ENCODE measurements around the gene TLE3.

The TLE3 gene

DNA sequence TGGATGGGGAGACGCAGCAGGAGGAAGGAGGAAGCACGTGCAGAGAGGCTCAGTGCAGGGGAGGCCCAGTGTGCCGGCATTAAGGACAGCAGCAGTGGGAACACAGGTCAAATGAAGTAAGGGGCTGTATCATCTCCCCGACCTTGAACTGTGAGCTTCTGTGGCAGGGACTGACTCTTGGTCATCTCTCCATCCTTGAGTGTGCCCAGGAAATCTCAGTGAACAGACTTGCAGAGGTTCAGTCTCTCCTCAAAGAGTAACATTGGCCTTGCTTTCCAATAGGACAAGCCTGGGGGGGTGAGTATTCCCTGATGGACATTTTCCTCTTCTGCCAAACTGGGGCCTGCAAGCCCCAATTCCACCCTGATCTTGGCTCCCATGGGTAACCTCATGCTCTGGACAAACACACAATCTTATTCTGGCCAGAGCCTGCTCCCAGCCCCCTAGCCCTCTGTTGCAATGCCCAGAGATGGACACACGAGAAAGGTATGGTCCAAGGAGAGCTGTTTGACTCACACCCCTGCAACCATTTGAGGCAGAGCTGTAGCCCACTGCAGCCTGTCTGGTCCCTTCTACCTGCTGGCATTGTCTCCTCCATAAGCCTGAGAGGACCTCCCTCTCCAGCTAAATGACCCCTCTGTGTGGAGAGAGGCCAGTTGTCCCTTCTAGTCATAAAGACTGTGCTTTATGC is 50.9 kb downstream of the TLE3 start:
- no peak for DNase-seq

DNA sequence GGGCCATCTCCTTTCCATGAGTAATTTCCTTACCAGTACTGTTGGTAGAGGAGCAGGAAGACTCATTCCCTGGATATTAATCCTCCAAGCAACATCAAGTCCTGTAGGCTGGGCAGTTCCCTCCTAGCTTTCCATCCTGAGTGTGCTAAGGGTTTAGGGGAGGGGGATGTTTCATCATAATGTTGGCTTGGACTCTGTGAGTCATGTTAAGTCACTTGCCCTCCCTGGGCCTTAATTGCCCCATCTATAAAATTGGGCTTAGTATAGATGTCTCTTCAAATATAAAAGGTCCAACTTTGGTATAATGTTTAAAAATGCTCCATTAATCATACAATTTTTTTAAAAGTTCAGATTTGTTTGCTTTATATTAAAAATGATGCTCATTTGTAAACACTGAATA is 52.7 kb downstream of the TLE3 start:
- DNase-seq = no peak

DNA sequence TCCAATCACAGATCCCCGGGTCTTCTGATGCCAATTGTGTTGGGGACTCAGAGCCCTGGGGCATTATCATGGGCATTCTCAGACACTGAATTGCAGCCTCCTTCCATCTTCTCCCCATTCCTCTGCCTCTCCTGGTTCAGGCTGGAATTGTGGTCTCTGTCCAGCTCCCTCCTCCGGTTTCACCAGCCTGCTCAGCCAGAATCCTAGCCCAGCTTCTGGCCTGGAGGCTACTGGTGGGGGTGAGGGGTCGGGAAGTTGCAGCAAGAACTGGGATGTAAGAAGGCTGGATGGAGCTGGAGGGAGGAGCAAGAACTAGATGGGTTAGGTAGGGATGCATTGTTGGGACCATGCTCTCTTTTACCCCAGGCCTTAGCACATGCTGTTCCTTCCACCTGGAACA is 53.5 kb downstream of the TLE3 start:
- no peak for DNase-seq

DNA sequence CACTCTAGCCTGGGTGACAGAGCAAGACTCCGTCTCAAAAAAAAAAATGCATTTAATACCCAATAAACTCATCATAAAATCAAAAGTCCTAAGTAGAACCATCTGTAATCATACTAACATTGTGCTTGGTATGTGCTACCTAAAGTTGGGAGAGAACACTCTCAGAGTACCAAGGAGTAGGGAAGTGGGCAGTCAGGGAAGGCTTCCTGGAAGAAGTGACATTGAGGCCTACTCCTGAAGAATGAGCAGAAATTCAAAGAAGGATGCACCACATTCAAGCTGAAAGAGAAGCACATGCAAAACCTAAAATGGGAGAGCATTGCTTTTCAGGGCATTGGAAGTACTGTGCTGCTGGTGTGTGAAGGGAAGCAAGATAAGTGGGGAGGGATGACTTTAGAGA is 54.1 kb downstream of the TLE3 start:
- no peak for DNase-seq

DNA sequence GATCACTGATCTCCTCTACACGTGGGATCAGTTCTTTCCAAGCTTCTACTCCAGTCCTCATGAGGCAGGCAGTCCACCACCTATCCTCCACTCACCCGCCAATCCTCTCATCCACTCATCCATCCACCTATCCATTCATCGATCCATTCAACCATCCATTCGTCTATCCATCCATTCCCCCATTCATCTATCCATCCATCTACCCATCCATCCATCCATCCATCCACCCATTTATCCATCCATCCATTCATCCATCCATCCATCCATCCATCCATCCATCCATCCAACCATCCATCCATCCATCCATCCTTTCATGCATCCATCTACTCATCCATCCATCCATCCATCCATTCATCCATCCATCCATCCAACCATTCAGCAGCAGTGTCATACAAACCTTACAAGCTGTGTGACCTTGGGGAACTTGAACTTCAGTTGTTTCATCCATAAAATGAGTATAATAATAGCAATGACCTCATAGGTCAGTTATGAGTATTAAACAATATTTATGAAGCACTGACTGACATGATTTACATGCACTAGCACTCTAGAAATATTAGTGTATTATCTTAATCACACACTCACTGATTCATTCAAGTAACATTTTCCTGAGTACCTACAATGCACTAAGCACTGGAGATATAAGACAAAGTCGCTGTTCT is 55.0 kb downstream of the TLE3 start:
- DNase-seq = no peak

DNA sequence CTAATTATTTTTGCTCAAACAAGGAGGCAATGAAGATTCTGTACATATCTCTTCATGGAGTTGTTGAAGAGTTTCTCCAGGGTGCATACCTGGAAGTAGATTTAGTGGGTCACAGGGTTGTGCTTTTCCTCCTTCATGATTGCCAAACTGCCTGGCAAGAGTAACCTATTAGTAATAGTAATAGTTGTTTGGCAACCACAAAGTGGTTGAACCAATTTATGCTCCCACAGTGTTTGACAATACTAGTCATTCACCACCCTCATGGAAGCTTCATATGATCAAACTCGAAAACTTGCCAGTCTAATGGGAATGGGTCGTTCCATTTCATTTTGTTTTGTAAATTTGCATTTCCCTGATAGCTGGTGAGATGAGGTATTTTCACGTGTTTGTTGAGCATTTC is 57.8 kb downstream of the TLE3 start:
- DNase-seq = no peak

DNA sequence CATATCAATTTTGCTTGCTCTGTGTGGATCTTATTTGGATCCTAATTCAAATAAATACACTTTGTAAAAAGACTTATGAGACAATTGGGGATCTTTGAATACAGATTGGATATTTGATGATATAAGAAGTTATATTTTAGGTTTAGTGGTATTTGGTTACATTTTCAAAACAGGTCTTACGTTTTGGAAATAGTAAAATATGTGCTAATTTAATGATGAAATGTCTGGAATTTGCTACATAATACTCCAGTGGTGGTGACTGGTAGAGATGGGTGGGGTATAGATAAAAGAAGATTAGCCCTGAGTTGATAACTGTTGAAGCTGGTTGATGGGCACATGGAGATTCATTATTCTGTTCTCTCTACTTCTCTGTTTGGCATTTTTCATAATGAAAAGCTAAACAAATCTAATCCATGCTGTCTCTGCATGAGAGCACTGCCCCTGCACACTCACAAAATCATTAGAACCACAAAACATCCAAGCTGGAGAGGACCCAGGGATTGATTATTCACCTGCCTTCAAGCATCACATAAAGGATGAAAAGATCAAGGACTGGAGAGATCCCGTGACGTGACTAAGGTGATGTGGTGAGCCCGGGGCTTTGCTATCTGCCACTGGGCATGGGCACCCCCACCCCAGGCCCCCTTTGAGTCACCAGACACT is 58.9 kb downstream of the TLE3 start:
- no peak for DNase-seq

DNA sequence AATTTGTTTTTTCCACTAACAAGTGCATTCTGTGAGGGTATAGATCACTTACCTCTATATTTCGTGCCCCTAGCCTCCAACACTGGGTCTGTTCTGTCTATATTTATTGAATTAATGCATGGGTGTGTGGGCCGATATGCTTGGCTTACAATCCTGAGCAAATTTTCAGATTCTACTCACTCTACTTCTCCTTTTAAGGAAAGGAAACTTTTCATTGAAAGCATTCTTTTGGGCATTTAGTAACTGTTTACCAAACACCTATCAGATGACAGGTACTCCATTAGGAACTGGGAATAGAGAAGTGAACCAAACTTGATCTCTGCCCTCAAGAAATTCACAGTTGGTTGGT is 60.5 kb downstream of the TLE3 start:
- DNase-seq = no peak

DNA sequence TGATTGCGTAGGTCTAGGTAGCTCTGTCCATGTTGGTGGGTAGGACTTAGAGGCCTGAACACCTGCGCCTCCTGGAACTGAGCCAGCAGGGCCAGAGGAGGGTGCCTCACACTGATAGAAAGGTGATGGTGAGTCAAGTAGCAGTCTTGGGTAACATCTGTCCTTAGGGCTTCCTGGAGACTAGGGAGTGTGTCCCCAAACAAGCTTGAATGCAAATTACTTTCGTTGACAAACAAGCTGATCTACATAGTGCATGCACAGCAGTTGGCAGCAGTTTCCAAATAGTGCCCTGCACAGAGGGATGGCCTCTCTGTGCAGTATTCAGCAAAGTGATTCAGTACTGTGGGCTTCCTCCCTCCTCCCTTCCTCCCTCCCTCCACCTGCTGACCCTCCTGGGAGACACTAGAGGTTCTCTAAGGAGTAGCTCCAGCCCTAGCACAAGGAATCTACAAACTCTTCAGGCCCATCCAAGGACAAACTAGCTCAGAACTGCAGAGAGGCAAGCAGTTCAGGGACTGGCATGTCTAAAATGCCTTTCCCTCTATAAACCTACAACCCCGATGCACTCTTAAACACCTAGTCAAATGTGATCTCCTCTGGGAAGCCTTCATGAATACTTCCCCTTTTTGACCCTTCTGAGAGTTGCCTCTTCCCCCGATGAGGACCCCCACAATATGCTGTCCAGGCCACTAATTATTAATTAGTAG is 61.0 kb downstream of the TLE3 start:
- no peak for DNase-seq

DNA sequence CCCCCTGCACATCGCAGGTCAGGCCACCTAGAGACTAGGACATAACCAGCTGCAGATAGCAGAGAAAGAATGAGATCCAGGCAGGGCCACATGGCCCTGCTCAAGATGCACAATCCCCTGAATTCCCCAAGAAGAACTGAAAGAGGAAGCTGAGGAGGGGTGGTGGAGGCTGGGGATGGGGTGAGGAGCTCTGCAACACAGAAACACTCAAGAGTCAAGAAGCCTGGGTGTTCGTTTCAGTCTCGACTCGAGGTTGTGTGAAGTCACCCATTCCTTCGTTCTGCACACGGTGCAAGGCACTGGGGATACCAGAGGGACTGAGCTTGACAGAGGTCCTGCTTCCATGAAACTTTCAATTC is 62.0 kb downstream of the TLE3 start:
- DNase-seq = peak; percentile 28

DNA sequence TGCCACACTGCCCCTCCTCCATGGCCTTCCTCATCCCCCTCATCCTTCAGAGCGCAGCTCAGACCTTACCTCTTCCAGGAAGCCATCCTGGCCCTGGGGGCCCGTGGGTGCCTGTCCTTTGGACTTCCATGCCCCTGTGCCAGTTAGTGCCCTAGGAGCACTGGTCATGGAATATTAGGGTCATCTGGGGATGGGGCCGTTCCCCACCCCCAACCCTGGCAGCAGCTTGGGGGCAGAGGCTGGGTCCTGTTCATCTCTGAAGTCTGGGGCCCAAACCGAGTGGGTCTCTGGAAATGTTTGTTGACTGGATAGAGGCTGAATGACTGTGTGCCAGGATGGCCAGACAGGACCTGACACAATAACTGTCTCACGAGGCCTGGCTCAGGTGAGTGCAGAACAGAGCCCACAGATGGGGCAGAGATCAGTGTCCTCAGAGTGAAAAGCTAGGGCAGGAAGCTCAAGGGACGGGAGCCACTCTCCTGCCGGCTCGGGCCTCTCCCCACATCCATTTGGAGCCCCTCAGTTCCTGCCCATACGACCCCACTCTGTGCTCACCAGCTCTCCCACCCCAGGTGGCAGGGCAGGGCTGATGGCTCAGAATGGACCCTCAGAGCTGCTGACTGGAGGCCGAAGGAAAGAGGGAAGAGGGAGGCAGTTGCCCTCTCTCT is 62.5 kb downstream of the TLE3 start:
- no peak for DNase-seq

DNA sequence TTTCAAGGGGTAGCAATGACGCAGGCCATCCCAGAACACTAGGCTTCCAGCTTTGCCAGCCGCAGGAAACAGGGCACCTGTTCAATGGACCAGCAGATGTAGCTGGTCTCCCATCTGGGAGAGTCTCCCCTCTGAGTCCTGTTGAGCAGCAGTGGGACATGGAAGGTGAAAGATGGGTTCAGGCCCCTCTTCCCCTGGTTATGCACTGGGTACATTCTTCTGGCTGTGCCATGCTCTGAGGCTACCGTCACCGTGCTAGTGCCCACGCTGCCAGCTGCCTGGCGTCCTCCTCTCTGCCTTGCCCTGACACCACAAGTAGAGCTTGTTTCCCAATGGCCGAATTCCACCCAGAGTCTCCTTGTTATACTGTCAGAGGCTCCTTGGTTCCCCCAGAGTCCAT is 63.1 kb downstream of the TLE3 start:
- no peak for DNase-seq

DNA sequence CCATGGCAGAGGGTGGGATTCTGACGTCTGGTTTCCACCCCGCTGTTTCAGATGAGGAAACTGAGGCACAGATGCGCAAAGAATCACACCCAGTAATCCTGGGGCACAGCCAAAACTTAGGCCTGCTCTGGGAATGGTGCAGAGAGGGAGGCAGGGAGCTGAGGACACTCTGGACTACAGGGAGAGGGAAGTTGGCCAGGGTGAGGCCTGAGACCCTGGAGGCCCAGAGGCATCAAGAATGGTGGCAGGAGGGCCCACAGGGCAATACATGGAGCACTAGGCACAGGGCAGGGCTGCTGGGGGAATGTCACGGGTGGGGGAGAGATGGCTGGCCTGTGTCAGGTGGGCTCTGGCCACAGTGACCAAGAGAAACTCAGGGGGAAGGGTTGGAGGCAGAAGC is 63.6 kb downstream of the TLE3 start:
- DNase-seq = no peak

DNA sequence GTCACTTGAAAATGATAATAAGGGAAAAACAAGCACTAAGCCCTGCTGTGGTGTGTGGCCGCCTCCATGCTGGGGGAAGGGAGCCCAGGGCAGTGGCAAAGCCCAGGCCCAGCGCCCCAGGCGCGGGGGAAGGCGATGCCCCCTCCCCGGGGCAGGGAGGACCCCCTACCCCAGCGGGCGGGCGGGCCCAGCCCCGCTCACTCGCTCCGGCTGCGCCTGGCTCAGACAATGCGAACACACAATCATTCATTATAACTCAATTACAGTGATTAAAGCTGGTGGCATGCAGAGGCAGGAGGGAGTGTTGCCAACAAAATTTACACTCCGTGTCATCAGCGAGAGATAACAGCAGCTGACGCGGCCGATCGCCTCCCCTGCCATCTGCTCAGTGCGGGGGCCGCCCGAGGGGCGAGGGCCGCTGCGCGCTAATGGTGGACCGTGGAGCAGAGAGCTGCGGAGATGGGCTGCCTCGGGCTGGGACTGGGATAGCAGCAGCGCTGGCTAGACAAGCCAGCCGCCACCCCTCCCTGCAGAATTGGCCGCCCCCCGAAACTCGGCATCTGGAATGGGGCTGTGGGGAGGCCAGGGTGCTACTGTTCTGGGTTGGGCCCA is 64.1 kb downstream of the TLE3 start:
- DNase-seq = no peak

DNA sequence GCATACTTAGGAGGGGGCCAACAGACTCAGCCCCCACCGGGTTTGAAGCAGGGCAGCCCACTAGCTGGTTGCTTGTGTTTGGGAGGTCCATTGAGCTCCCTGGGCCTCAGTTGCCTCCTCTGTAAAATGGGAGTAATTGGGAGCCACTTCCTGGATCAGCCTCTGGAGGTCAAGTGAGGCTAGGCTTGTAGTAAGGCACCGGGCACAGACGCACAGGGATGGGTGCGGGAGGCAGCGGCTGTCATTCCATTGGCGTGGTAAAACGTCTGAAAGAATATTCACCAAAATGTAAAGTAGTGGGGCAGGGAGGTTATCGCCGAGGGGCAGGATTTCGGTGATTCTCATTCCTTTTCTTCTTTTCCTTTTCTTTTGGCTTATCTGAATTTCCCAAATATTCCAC is 64.6 kb downstream of the TLE3 start:
- no peak for DNase-seq

DNA sequence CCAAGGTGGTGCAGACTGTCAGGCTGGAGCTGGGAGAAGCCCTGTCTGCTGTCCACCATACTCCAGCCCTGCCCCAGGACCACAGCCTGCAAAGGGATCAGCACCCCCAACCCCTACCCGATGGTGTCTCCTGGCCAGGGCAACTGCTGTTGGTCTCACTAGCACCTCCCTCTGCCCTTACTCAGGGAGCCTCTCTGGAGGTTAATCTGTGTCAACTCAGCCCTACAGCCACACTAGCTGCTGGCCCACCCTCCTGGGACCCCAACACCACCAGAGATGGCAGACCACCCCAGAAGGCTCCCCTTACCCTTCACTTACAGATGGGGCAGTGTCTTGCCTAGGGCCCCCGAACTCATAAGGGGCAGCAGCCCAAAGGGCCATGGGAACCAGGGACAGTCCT is 65.2 kb downstream of the TLE3 start:
- DNase-seq = no peak

DNA sequence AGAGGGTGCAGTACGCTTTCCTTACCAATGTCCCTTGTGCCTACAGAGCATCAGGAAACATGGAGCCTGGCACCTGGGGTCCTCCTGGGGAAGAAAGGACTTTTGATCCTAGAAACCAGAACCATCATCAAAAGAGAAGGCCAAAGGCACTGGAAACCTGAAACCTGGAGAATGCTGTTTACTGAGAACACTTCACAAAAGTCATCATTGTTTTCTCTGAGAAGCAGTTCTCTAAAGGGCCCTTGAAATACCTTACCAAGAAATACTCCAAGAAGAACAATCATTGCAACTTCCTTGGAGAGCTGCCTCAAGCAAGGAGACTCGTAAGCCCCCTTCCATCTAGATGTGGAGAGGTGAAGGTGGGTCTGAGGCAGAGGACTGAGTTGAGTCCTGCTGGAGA is 66.0 kb downstream of the TLE3 start:
- DNase-seq = no peak

DNA sequence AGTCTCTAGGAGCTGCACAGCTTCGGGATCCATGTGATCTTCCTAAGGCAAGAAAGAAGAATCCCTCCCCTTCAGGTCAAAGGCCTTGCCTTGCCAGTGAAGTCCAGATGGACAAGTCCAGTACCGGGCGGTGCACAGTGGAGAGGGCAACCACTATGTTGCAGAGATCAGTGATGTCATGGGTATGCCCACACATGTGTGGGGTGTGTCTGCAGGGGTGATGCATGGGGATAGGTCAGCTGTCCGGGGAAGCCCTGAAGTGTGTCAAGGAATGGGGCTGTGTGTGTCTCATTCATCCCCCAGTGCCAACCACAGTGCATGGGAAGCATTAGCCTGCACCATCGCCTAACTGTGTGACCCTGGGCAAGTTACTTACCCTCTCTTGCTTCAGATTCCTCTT is 66.5 kb downstream of the TLE3 start:
- no peak for DNase-seq

DNA sequence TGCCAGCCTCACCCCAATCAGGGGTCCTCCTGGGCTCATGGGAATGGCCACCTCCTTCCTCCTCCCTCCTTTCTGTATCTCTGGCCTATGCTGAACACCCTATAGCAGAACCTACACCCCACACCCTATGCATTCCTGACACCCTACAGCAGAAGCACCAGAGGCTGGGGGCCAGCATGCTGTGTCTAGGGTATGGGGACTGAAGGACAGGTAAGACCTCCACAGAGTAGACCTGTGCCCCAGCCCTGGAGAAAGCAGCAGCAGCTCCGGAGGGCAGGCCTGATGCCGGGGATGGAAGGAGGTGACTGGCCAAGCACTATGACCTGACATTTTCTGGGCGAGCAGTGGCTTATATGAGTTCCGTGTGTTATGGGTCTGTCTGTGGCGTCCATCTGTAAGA is 66.9 kb downstream of the TLE3 start:
- no peak for DNase-seq

DNA sequence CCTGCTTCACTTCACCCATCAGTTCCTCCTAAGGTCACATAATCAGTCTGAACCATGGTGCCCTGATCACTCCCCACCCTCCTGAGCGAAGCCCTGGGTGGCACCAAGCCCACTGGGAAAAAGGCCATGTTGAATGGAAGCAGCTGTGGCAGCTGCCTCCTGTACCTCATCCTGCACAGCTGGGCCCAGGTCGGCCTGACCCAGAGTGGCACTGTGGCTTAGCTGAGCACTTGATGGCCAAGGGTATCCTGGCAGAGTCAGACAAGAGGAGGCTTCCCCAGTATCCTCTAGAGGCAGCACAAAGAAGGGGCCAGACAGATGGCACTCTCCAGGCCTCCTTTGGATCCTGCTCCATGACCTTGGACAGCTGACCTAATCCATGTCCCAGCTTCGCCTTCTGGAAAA is 68.4 kb downstream of the TLE3 start:
- no peak for DNase-seq

DNA sequence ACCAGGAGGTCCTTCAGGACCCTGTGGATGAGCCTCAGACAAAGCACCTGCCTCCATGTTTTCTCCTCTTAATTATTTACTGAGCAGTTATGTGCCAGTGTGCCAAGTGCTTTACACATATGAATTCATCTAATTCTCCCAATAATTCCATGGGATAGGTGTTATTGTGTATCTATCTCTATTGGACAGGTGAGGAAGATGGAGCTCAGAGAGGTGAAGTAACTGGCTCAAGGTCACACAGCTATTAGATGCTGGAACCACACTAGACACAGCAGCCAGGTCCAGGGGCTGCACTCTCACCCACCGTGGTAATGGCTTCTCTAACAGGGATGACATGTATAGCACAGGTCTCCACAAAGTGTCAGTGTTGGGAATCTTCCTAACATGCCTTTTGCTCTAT is 70.2 kb downstream of the TLE3 start:
- no peak for DNase-seq

DNA sequence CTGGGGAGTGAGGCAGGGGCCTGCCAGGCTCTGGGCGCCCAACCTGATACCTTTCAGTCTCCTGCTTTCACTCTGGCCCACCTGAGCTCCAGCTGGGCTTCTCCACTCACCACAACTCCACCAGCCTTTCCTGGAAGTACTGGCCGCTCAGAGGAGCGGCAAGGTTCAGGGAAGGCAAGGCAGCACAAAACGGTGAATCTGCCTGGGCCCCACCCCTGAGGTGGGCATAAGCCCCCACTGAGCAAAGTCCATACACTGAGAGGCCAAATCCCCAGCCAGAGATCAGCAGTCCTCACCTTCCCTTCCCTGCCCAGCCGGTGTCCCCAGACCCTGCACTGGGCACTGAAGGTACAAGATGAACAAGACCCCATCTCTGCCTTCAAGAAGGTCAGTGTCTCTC is 70.7 kb downstream of the TLE3 start:
- no peak for DNase-seq
